NCI-H510A treated with DMSO at 0.1 percent for 48 hours (cell line): ENCODE measurements around the gene HS3ST3B1.

Source experiments
- DNase-seq: peaks from one replicate; lab custom pipeline; 2025; lab: John Stamatoyannopoulos, UW

HS3ST3B1 gene

DNA sequence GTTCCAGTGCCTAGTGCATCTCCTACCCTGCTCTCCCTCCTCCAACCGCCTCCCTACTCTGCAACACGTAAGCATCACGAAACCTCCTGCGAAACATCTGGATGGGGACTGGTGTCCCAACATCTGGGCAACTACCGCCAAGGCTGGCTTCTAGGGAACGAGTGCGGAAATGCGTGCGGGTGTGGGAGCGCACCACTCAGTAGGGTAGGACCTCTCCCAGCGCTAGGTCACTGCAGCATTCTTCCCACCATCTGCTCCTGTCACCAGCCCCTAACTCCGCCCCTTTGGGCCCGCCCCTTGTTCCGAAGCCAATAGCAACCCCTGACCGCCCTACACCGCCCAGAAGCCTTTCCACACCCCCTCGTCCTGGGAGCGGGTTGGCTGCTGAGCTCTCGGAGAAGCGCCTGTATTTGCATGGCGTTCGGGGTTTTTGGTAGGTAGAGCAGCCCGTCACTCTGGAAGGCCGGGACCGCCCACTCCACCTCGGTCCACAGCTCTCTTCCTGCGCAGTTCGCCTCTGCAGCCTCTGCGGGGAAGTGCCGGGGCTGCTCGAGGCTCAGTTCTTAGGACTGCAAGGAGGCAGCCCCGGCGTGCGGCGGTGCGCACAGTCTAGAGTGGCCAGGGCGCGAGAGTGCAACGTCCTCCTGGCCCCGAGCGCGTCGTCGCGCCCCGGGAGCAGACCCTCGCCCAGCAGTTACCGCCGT is at the start of gene HS3ST3B1:
TSS of gene HS3ST3B1 (plus strand) at position 507 of the 704 bp plus-strand sequence. CDS start 438 bp downstream, outside the sequence.
- DNase-seq, result peak; percentile 37

DNA sequence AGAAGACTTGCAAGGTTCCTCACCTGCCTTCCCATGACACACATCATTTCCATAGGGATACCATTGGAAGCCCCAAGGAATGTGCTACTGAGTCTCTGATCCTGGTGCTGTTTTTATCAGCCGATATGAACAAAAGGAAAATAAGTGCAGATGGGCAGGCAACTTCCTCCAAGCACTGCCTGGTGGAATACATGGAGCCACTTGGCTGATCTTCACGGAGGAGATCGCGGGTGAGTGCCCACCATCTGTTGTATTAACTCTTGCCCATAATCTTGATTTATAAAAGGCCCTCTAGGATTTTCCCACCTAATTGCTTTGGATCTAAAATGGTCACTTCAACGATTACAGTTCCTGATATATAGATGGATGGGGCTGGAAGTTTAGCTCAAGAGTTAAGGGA is 39.5 kb upstream of the HS3ST3B1 start:
- no peak for DNase-seq

DNA sequence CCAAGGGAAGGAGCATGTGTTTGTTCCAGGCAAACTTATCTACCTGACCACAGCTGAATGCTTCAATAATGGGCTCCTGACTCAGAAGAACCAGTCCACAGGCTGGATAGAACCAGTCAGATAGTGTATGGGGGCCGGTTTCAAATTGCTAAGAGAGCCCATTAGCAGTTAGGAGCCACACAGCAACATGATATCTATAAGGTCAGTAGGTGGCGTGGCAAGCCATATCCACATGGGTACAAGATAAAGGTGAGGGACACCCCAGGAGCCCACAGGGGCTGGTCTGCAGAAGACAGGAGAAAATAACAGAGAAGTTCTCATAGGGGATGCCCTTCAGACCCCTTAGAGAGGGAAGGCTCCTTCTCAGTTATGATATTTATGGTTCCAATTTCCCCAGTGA is 32.6 kb upstream of the HS3ST3B1 start:
- no peak for DNase-seq

DNA sequence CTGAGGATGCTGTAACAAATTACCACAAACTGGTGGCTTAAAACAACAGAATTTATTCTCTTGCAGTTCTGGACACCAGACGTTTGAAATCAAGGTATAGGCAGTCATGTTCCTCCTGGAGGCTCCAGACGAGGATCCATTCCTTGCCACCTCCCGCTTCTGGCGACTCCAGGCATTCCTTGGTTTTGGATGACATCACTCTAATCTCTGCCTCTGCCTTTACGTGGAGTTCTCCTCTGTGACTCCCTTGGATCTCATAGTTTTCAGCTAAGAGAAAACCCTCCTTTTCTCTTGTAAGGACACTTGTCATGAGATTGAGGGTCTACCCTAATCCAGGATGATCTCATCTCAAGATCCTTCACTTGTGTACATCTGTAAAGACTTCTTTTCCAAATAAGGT is 31.4 kb upstream of the HS3ST3B1 start:
- DNase-seq, result no peak

DNA sequence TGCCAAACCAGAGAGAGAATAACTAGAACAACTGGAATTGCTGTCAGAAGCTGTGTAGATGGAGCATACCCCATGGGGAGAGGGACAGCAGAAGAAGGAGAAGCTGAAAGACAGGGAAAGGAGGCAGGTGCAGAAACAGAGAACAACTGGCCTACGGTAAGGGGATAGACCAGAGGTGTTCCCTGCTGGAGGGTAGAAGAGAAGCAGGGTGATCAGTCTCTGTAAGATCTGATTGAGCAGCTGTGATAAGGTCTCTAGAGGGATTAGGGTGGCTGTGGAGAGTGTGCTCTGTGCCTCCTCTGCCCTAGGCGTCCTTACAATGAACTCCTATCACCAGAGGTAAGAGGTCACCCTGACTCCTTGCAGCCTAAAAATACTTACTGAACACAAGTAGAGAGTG is 30.4 kb upstream of the HS3ST3B1 start:
- no peak for DNase-seq

DNA sequence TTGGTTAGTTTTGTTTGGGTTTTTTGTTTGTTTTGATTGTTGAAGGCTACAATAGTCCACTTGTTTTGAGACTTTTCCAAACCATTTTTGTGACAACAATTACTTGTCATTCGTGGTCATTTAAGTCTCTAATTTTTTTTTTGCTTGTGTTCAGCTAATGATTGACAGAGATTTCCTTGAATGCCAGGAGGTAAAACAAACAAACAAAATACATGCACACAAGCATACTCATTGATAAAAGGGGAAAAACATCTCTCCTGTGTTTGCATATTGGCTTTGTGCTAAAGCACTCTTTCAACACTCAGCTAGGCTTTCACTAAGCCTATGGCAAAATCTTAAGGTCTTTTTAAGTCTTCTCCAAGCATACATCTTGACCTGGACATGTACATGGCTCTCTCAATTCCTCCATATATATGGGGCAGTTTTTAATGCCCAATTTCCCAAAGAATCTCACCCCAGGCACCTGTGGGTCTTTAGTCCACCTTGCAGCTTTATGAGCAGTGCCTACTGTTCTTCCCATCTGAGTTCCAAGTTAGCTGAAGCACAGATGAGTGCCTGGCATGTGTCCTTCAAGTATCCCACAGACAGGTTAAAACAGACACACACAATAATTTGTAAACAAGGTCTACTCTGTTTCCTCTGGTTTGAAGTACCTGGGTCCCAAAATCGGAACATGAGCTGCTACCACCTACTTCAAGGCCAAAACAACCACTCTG is 24.2 kb upstream of the HS3ST3B1 start:
- no peak for DNase-seq

DNA sequence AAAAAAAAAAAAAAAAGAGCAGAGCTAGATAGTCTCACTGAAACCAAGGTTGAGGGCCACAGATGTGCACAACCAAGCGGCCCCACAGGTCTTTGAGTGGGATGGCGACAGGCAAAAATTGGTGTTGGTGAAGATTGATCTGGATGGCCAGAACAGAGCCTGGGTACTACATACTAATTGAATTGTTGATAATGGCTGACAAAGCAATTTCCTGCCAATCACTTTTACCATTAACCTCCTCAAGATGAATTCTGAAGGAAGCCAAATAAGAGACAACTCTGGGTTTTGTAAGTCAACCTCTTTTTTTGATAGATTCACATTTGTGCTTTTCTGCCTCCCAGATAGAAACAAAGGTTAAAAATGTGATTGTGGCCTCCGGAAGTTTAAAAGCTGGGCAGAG is 19.4 kb upstream of the HS3ST3B1 start:
- DNase-seq, result no peak

DNA sequence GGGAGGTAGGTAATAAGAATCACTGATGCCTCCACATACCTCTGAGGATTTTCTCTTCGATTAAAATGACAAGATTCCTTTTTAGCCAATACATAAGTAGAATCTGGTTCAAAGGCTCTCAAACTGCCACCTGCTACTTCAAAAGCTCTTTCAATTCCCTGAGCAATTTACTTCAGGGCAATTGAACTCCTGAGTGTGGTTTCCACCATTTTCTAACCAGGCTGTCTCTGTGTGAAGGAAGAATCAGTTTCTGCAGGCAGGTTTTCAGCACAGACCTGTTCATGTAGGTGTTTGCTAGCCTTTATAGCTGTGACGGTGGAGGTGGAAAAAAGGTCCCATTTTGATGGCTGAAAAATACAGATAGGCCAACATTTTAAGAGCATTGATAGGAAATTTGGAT is 18.2 kb upstream of the HS3ST3B1 start:
- no peak for DNase-seq

DNA sequence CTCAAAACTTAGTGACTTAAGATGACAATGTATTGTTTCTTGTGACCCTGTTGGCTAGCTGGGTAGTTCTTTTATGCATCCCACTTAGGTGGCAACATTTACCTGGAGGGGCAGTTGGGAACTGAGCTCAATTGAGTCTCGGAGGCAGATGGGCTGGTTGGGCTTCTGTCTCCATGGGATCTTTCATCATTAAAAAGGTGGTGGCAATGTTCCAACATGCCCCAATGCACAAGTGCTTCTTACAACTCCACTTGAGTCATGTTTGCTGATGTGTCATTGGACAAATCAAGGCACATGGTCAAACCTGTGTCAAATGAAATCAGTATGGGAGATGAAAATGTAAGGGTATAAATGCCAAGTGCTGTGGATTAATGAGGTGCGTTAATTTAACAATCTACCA is 11.7 kb upstream of the HS3ST3B1 start:
- DNase-seq, result no peak

GRCh38 chr17:14294876-14295275 is 6.0 kb upstream of the HS3ST3B1 start:
- DNase-seq, result no peak

DNA sequence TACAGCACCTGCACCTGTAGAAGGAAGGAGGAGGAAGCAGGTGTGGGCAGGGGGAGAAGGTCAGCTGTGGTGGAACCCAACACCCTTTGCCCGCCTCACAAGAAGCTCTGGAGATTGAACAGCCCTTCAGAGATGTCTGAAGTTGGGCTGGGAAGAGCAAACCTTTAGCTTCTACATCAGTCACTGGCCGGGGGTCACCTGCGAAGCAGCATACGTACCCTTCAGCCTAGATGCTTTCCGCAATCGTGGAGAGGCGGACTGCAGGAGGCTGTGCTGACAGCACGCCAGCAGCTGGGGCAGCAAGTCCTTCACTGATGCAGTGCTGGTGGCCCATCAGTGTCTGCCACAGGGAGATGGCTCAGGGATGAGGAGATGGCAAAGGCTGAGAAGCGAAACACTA is 5.2 kb upstream of the HS3ST3B1 start:
- no peak for DNase-seq

GRCh38 chr17:14296166-14296910 is 4.5 kb upstream of the HS3ST3B1 start:
- no peak for DNase-seq

GRCh38 chr17:14297161-14297851 is 3.6 kb upstream of the HS3ST3B1 start:
- DNase-seq, result no peak

DNA sequence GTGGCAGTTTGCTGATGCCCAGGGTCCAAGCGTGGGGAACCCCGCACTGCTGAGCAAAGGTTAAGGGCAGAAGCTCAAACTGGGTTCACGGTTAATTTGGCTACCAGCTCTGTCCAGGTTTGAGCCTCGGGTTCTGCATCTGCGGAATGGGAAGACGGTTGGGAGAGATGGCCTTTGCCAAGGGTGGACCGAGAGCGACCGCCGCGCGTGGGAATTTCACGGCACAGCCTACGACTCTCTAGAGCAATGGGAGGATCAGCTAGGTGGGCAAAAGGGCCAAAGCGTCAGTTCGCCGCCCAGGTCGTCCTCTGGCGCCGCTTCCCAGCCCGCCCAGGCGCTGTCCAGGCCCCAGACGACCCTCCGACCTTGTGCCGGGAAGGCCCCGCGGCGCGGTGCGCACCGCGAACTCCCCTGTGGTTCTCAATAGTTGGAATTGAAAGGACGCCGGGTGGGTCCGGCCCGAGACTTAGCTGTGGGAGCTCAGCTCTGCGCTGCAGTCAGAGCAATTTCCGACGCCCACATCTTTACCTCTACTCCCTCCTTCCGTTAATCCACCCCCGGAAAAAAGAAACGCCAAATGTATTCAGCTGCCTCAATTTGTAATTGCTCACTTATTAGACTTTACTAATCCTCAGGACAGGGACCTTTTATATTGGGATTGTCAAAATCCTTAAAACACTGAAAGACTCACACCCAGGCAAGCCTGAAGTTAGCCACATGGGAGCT is 2.5 kb upstream of the HS3ST3B1 start:
- no peak for DNase-seq

GRCh38 chr17:14298947-14299279 is 2.0 kb upstream of the HS3ST3B1 start:
- DNase-seq, result no peak

- DNase-seq, result no peak
Observed at GRCh38 chr17:14299280-14300141, 1.4 kb upstream of the HS3ST3B1 start.

DNA sequence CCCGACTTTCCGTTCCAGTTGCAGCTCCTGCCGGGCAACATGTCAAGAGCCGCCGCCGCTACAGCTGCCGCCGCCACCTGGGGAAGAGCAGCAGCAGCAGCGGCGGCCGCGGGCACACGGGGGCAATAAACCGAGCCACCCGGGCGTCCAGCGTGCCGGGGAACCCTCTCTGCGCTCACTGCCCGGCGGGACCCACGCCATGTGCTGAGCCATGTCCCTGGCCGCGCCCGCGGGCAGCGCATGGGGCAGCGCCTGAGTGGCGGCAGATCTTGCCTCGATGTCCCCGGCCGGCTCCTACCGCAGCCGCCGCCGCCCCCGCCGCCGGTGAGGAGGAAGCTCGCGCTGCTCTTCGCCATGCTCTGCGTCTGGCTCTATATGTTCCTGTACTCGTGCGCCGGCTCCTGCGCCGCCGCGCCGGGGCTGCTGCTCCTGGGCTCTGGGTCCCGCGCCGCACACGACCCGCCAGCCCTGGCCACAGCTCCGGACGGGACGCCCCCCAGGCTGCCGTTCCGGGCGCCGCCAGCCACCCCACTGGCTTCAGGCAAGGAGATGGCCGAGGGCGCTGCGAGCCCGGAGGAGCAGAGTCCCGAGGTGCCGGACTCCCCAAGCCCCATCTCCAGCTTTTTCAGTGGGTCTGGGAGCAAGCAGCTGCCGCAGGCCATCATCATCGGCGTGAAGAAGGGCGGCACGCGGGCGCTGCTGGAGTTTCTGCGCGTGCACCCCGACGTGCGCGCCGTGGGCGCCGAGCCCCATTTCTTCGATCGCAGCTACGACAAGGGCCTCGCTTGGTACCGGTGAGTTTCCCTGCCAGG is 604 bp downstream of the HS3ST3B1 start:
- DNase-seq, result no peak

DNA sequence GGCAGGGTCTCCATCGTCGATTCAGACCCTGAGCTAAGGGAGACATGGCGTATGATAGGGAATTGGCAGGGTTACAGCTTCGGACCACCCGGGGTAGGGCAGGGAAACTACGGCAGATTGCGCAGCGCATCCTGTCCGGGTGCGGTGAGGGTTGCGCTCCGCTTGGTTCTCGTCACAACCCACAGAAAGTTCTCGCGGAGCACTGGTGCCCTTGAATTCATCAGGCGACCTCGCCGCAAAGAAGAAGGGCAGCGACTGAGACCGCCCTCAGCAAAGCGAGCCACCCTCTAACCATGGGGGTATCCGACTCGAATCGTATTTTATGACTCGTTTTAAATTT is 1.2 kb downstream of the HS3ST3B1 start:
- DNase-seq, result no peak

DNA sequence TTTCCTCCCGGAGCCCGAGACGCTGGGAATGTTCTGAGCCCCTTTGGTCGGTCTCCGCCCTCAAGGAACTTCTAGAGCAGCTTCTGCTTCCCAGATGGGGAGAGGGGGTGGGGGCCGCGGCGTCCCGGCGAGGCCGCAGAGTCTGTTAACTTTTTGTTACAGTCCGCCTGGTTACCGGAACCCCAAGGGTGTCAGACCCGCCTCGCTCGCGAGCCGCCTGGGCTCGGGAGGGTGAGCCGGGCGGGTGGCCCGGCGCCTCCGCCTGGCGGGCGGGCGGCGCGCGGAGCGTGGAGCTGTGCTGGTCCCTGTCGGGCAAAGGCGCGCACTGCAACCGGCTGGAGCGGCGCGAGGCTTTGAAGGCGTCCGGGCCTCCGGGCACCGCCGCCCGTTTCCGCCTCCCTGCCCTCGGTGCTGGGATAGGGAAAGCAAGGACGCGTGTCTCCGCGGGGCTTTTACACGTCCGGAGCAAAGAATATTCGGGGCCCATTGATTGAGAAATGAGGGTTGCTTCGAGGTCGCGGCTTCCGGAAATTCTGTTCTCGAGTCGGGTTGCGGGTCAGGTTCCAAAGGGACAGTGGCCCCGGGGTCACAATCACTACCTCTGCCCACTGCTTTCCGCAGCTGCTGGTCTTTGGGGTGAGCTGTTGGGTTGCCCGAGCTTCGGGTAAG is 1.7 kb downstream of the HS3ST3B1 start:
- no peak for DNase-seq
